WTC11 (cell line): ENCODE data around the gene STARD9.

Experiments
- ATF6 ChIP-seq: sonication (generic); formaldehyde crosslinking; IDR thresholded peaks from 2 replicates; pipeline ENCODE4 v1.8.1; 2023; ENCODE audit warnings: mild to moderate bottlenecking, missing genetic modification reagents
- CREB1 ChIP-seq: sonication (generic); formaldehyde crosslinking; IDR thresholded peaks from 2 replicates; pipeline ENCODE4 v1.8.0; 2023; ENCODE audit warnings: mild to moderate bottlenecking, missing genetic modification reagents
- CTCF ChIP-seq: fragments of 200-600 bp; IDR thresholded peaks from 2 replicates; pipeline ENCODE4 v1.8.0; 2022; ENCODE audit warnings: antibody characterized with exemption
- GRHL2 ChIP-seq: fragments of 250-450 bp; sonication (Bioruptor Pico); IDR thresholded peaks from 2 replicates; pipeline ENCODE4 v1.8.0; 2022; ENCODE audit warnings: mild to moderate bottlenecking, moderate library complexity; ENCODE audit not compliant: insufficient replicate concordance, severe bottlenecking

- no peak for TF ChIP-seq CTCF
- no peak for TF ChIP-seq GRHL2 (CRISPR knock-in tag)
- TF ChIP-seq ATF6 (CRISPR knock-in tag): no peak
- no peak for TF ChIP-seq CREB1 (CRISPR knock-in tag)
Observed at GRCh38 chr15:42691770-42692169, 116.4 kb downstream of the STARD9 start.
